Epithelial cell of proximal tubule (primary cell): Measurements from ENCODE around the gene WNT10A. TPM values are rescaled to one million over a fixed set of nuclear protein-coding genes. Genes with fewer than 3 reads are reported as not detected.

Experiments used
- DNase-seq: peaks from one replicate; pipeline ENCODE4 v3.0.0-alpha.2; 2011; ENCODE audit warnings: low read depth
- H3K4me3 ChIP-seq: 2 replicates; pipeline ENCODE4 v1.5.1; 2011; ENCODE audit warnings: low read depth, mild to moderate bottlenecking, low read length
- CTCF ChIP-seq: conservative IDR thresholded peaks from 2 replicates; pipeline ENCODE4 v1.5.1; 2012; ENCODE audit warnings: low read depth, mild to moderate bottlenecking, low read length
- total RNA-seq: library from RNA; depleted of rRNA; stranded (reverse); fragments of >200 nt; gene quantifications from 2 replicates; pipeline ENCODE4 v1.2.3, GENCODE V29; 2015

The WNT10A gene
- total RNA-seq, 1 donor from 2014 or later = 1.2 TPM

GRCh38 chr2:218888341-218888740 lies 7.7 kb downstream of the WNT10A start:
- TF ChIP-seq CTCF = no peak
- H3K4me3 ChIP-seq = no peak overlapping the region
- DNase-seq = no peak

GRCh38 chr2:218889937-218890336 lies 9.3 kb downstream of the WNT10A start:
- no peak for DNase-seq
- H3K4me3 ChIP-seq = no peak overlapping the region
- TF ChIP-seq CTCF = no peak

GRCh38 chr2:218890369-218890768 lies 9.7 kb downstream of the WNT10A start:
- H3K4me3 ChIP-seq = no peak overlapping the region
- no peak for DNase-seq
- no peak for TF ChIP-seq CTCF

GRCh38 chr2:218891275-218892135 lies 10.9 kb downstream of the WNT10A start:
- TF ChIP-seq CTCF = no peak
- DNase-seq = no peak
- no peak overlapping the region for H3K4me3 ChIP-seq

GRCh38 chr2:218892693-218893348 lies 12.2 kb downstream of the WNT10A start:
- DNase-seq = no peak
- peak; percentile 50 for TF ChIP-seq CTCF
- peak overlapping the region; percentile 43 for H3K4me3 ChIP-seq

GRCh38 chr2:218893349-218894150 lies 12.9 kb downstream of the WNT10A start:
- H3K4me3 ChIP-seq = peak overlapping the region; percentile 43
- TF ChIP-seq CTCF = no peak
- no peak for DNase-seq
